Measurements from ENCODE around the gene NACC2. TPM values are rescaled to one million over a fixed set of nuclear protein-coding genes. Genes with fewer than 3 reads are reported as not detected.

Gene NACC2
- total and polyA plus RNA-seq, 2 donors (not counting 1 experiment from before 2014, with no cell fraction given) = 0.34 to 1.9 TPM

DNA sequence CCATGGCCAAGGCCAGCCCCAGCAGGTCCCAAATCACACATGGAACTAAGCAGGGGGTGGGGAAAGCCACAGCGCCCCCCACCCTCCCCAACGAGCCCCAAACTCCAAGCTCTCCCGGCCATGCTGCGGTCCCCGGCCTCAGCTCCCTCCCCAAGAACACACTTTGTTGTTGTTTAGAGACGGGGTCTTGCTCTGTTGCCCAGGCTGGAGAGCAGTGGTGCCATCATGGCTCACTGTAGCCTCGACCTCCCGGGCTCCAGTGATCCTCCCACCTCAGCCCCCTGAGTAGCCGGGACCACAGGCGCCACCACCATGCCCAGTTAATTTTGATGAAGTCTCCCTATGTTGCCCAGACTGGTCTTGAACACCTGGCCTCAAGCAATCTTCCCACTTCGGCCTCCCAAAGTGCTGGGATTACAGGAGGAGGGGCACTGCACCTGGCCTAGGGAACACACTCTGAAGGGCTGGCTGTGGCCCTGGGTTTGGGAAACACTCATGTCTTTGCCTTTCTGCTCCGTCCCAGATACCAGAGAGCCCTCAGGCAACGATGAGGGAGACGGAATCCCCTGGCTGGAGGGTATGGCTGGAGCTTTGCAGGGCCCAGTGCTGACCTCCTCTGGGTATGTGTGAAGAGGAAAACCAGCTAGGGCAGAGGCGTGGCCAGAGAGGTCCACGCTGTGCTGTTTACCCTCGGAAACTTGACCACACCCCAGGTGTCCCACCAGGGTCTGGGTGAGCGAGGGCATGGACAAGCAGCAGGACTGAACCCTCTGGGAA is 80.8 kb downstream of the NACC2 start:
- ChIA-PET CTCF (no interaction called here), POLR2A (no interaction called here)
- Mint-ChIP-seq H3K4me3 (no peak overlapping the region), H3K27me3 (no peaks in the 10 kb centered on the region), H3K9me3 (ENCODE audit: insufficient read depth) (no peaks in the 10 kb centered on the region), H3K4me1 (no peaks in the 10 kb centered on the region), H3K27ac (no peak overlapping the region)
- Histone ChIP-seq H4K20me1 (ENCODE audit: control insufficient read depth, insufficient read depth, low read length, poor library complexity, severe bottlenecking) (no peaks in the 10 kb centered on the region), H3K9me3 (ENCODE audit: control extremely low read depth in 1 of 3, control insufficient read depth in 2 of 3, insufficient read depth in 1 of 3, low read length in 2 of 3) (no peaks in the 10 kb centered on the region), H3K27ac (ENCODE audit: low read length in 2 of 2) (no peak overlapping the region), H3K4me2 (replicated peaks; ENCODE audit: low read depth, low read length, poor library complexity, severe bottlenecking) (no peak overlapping the region), H3K4me1 (ENCODE audit: control insufficient read depth in 2 of 2, insufficient read depth in 2 of 2, low read length in 2 of 2) (no peaks in the 10 kb centered on the region), H3K36me3 (replicated peaks in 1 of 2; ENCODE audit: control extremely low read depth in 1 of 2, control insufficient read depth in 1 of 2, extremely low read depth in 1 of 2, insufficient read depth in 2 of 2, low read length in 1 of 2) (no peaks in the 10 kb centered on the region), H2AFZ (ENCODE audit: insufficient read depth, low read depth, low read length, poor library complexity, severe bottlenecking) (no peak overlapping the region), H3K79me2 (ENCODE audit: control insufficient read depth, insufficient read depth, low read length) (no peaks in the 10 kb centered on the region), H3K9ac (ENCODE audit: low read length) (no peak overlapping the region), H3K4me3 (ENCODE audit: control extremely low read depth in 1 of 5, extremely low read depth in 1 of 5, insufficient read depth in 1 of 5, low read depth in 2 of 5, low read length in 4 of 5) (no peak overlapping the region), H3K27me3 (replicated peaks in 1 of 4; ENCODE audit: control extremely low read depth in 1 of 4, control insufficient read depth in 3 of 4, insufficient read depth in 4 of 4, low read length in 3 of 4) (no peaks in the 10 kb centered on the region)
- intact Hi-C loops (cut with micrococcal nuclease) = no loop called here
- ATAC-seq (ENCODE audit: low read depth) = no peak
- no peak for DNase-seq
- WGBS (ENCODE audit: insufficient coverage) = 93% methylated on average over 16 of the region's 18 CpGs
- TF ChIP-seq, protein P1, sequence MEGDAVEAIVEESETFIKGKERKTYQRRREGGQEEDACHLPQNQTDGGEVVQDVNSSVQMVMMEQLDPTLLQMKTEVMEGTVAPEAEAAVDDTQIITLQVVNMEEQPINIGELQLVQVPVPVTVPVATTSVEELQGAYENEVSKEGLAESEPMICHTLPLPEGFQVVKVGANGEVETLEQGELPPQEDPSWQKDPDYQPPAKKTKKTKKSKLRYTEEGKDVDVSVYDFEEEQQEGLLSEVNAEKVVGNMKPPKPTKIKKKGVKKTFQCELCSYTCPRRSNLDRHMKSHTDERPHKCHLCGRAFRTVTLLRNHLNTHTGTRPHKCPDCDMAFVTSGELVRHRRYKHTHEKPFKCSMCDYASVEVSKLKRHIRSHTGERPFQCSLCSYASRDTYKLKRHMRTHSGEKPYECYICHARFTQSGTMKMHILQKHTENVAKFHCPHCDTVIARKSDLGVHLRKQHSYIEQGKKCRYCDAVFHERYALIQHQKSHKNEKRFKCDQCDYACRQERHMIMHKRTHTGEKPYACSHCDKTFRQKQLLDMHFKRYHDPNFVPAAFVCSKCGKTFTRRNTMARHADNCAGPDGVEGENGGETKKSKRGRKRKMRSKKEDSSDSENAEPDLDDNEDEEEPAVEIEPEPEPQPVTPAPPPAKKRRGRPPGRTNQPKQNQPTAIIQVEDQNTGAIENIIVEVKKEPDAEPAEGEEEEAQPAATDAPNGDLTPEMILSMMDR (IDR thresholded peaks at IDR 0.05) = no peak

DNA sequence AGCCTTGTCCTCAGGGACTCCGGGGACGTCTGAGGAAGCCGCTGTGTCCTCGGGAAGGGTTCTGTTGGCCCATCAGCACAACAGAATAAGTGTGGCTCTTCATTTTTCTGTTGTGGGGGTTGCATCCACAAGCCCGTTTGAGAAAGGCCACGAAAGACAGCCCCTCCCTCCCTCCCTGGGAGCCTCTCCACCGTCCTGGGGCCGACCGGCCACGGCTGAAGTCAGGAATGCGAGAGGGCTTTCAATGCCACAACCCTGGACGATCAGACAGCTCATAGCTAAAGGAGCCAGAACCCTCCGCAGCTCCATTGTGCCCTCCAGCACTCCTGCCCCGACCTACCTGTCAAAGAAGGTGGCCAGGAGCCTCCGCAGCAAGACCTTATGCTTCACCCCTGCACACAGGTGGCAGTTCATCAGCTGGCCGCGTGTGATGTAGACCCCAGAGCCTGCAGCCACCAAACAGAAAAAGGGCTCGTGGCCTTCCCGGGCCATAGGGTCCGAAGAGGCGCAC is 81.5 kb downstream of the NACC2 start:
- Histone ChIP-seq H2AFZ (ENCODE audit: insufficient read depth, low read depth, low read length, poor library complexity, severe bottlenecking) (no peak overlapping the region), H4K20me1 (ENCODE audit: control insufficient read depth, insufficient read depth, low read length, poor library complexity, severe bottlenecking) (no peaks in the 10 kb centered on the region), H3K4me2 (replicated peaks; ENCODE audit: low read depth, low read length, poor library complexity, severe bottlenecking) (no peak overlapping the region), H3K9ac (ENCODE audit: low read length) (no peak overlapping the region), H3K9me3 (ENCODE audit: control extremely low read depth in 1 of 3, control insufficient read depth in 2 of 3, insufficient read depth in 1 of 3, low read length in 2 of 3) (no peaks in the 10 kb centered on the region), H3K4me3 (ENCODE audit: control extremely low read depth in 1 of 5, extremely low read depth in 1 of 5, insufficient read depth in 1 of 5, low read depth in 2 of 5, low read length in 4 of 5) (no peak overlapping the region), H3K27me3 (replicated peaks in 1 of 4; ENCODE audit: control extremely low read depth in 1 of 4, control insufficient read depth in 3 of 4, insufficient read depth in 4 of 4, low read length in 3 of 4) (no peaks in the 10 kb centered on the region), H3K36me3 (replicated peaks in 1 of 2; ENCODE audit: control extremely low read depth in 1 of 2, control insufficient read depth in 1 of 2, extremely low read depth in 1 of 2, insufficient read depth in 2 of 2, low read length in 1 of 2) (no peaks in the 10 kb centered on the region), H3K4me1 (ENCODE audit: control insufficient read depth in 2 of 2, insufficient read depth in 2 of 2, low read length in 2 of 2) (no peaks in the 10 kb centered on the region), H3K79me2 (ENCODE audit: control insufficient read depth, insufficient read depth, low read length) (no peaks in the 10 kb centered on the region), H3K27ac (ENCODE audit: low read length in 2 of 2) (no peak overlapping the region)
- intact Hi-C loops (cut with micrococcal nuclease) = no loop called here
- POLR2A ChIA-PET = no interaction called here
- Mint-ChIP-seq H3K4me1 (no peaks in the 10 kb centered on the region), H3K27ac (no peak overlapping the region), H3K27me3 (no peaks in the 10 kb centered on the region), H3K9me3 (ENCODE audit: insufficient read depth) (no peaks in the 10 kb centered on the region), H3K4me3 (no peak overlapping the region)
- WGBS (ENCODE audit: insufficient coverage) = 93% methylated on average over 19 of the region's 21 CpGs
- CTCF ChIA-PET = no interaction called here
- no peak for DNase-seq
- no peak for ATAC-seq (ENCODE audit: low read depth)
- TF ChIP-seq EZH2 (IDR thresholded peaks at IDR 0.05; ENCODE audit: borderline replicate concordance, insufficient read depth, low read depth, low read length, poor library complexity, severe bottlenecking) = no peak
- TF ChIP-seq, protein P1 (IDR thresholded peaks at IDR 0.05) = no peak
